Prostate gland (tissue), 2 donors: ENCODE results near the gene KIF5A.

Experiments
- POLR2AphosphoS5 ChIP-seq: sonication (generic); formaldehyde crosslinking; IDR thresholded peaks from one replicate; pipeline ENCODE4 v1.6.1; 2017; ENCODE audit warnings: antibody characterized with exemption
- TF ChIP-seq, protein P1 (sequence below), 4 experiments: fragments of 200-600 bp in 2 of 4; fragments of 450-650 bp in 2 of 4; sonication (generic) in 2 of 4; IDR thresholded peaks; 1 replicate in 3 of 4; 2 replicates in 1 of 4; pipeline ENCODE4 v1.5.1; 2016 to 2019; ENCODE audit warnings: antibody characterized with exemption in 4 of 4, mild to moderate bottlenecking in 2 of 4, moderate library complexity in 2 of 4

GRCh38 chr12:57522011-57522886, 27.6 kb upstream of the KIF5A start, which contains the start of gene MBD6:
- TF ChIP-seq, protein P1, sequence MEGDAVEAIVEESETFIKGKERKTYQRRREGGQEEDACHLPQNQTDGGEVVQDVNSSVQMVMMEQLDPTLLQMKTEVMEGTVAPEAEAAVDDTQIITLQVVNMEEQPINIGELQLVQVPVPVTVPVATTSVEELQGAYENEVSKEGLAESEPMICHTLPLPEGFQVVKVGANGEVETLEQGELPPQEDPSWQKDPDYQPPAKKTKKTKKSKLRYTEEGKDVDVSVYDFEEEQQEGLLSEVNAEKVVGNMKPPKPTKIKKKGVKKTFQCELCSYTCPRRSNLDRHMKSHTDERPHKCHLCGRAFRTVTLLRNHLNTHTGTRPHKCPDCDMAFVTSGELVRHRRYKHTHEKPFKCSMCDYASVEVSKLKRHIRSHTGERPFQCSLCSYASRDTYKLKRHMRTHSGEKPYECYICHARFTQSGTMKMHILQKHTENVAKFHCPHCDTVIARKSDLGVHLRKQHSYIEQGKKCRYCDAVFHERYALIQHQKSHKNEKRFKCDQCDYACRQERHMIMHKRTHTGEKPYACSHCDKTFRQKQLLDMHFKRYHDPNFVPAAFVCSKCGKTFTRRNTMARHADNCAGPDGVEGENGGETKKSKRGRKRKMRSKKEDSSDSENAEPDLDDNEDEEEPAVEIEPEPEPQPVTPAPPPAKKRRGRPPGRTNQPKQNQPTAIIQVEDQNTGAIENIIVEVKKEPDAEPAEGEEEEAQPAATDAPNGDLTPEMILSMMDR (IDR thresholded peaks at IDR 0.05): no peak
- peak; percentile 77 for TF ChIP-seq POLR2AphosphoS5
